LHCN-M2 (cell line): Measurements from ENCODE around the gene APOB. TPM values are rescaled to one million over a fixed set of nuclear protein-coding genes. Genes with fewer than 3 reads are reported as not detected.

ENCODE experiments used
- DNase-seq: peaks from one replicate; pipeline ENCODE4 v3.0.0-alpha.2; 2012; ENCODE audit warnings: low read depth
- polyA plus RNA-seq: library from polyadenylated mRNA; unstranded; fragments of >200 nt; gene quantifications from one replicate; pipeline ENCODE4 v1.2.1, GENCODE V29; 2012; ENCODE audit warnings: missing spikeins
- total RNA-seq: library from RNA; depleted of rRNA; stranded (reverse); fragments of >200 nt; gene quantifications from 2 replicates; pipeline ENCODE4 v1.2.3, GENCODE V29; 2014; rRNA removed

APOB gene, protein sequence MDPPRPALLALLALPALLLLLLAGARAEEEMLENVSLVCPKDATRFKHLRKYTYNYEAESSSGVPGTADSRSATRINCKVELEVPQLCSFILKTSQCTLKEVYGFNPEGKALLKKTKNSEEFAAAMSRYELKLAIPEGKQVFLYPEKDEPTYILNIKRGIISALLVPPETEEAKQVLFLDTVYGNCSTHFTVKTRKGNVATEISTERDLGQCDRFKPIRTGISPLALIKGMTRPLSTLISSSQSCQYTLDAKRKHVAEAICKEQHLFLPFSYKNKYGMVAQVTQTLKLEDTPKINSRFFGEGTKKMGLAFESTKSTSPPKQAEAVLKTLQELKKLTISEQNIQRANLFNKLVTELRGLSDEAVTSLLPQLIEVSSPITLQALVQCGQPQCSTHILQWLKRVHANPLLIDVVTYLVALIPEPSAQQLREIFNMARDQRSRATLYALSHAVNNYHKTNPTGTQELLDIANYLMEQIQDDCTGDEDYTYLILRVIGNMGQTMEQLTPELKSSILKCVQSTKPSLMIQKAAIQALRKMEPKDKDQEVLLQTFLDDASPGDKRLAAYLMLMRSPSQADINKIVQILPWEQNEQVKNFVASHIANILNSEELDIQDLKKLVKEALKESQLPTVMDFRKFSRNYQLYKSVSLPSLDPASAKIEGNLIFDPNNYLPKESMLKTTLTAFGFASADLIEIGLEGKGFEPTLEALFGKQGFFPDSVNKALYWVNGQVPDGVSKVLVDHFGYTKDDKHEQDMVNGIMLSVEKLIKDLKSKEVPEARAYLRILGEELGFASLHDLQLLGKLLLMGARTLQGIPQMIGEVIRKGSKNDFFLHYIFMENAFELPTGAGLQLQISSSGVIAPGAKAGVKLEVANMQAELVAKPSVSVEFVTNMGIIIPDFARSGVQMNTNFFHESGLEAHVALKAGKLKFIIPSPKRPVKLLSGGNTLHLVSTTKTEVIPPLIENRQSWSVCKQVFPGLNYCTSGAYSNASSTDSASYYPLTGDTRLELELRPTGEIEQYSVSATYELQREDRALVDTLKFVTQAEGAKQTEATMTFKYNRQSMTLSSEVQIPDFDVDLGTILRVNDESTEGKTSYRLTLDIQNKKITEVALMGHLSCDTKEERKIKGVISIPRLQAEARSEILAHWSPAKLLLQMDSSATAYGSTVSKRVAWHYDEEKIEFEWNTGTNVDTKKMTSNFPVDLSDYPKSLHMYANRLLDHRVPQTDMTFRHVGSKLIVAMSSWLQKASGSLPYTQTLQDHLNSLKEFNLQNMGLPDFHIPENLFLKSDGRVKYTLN (N-terminal part only)
- not detected in 2 replicates for total RNA-seq
- polyA plus RNA-seq = not detected

DNA sequence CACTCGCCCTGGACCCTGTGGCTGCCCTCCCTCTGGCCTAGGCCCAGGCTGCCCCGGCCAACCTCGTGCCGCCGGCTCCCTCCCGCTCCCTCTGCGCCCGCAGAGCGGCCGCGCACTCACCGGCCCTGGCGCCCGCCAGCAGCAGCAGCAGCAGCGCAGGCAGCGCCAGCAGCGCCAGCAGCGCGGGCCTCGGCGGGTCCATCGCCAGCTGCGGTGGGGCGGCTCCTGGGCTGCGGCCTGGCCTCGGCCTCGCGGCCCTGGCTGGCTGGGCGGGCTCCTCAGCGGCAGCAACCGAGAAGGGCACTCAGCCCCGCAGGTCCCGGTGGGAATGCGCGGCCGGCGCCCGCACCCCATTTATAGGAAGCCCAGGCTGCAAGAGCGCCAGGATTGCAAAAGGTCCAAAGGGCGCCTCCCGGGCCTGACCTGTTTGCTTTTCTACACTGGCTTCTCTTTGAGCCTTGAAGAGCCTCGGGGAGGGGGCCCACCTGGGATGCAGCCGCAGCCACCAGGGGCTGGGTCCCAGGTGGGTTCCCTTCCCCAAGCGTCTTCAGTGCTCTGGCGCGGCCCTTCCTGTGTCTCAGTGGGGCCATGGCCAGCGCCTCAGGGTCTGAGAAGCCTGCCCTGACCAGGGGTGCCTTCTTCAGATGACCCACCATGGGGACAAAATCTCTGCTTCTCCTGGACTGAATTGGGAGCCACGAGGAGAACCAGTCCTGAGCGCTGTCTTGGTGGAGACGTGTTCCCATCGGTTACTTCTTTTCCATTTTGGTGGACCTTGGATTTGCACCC lies at the start of gene APOB:
Gene APOB (minus strand): TSS at position 330 of the 789 bp plus-strand sequence. CDS start 128 bp downstream, at position 202.
- no peak for DNase-seq

DNA sequence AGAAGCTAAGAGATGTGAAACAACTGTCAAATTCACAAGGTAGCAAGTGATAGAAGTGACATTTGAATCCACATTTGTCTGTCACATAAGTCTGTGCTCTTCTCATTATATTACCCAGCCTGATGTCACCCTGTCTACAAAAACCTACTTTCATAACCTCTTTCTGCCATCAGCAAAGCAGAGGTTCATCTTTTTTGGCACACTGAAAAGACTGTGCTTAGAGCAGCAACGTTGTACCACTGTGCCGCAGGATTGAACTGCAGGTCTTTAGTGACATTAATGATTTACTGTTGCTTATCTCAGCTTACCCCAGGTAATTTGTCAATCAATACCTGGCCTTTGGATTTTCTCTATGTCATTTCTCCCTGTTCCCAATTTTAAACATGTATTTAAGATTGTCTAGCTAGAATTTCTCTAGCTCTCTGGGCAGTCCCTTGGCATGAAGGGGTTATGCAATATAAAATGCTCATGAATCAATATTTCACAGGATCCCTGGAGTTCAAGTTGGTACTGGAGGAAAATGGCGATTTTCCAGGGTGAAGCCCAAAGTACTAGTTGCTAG lies 48.5 kb upstream of the APOB start:
- DNase-seq = no peak

DNA sequence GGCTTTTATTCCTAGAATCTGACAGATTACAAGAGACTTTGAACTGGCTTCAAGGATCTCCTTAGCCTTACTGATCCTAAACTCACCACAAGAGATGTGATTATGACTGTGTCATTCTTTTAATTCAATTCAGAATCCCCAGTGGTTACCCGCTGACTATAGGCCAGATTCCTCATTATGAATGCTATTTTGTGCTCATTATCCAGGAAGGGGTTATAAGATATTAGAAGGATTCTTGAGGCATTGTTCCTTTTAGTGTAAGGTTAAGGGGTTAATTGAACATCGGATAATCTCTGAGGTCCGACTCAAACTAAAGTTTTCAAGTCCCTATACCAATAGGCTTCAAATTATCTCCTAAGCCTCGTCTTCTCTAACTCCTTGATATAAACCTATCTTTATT lies 40.5 kb upstream of the APOB start:
- DNase-seq = no peak

DNA sequence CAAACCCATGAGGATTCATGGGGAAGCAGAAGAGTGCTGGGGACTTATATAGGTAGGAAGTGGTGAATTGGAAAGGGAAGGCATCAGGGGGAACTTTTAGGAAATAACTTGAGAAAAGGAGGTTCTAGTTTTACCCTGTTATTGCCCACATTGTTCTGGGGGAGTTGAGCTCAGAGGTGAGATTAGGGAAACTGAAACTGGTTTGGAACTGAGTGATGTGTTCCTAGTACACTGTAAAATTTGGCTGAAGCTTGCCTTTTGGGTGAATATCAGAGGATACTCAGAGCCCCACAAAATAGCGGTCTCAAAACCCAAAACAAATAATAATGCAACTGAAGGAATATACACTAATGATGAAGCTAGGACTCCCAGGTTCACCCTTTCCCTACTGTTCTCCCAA lies 39.6 kb upstream of the APOB start:
- DNase-seq = no peak

DNA sequence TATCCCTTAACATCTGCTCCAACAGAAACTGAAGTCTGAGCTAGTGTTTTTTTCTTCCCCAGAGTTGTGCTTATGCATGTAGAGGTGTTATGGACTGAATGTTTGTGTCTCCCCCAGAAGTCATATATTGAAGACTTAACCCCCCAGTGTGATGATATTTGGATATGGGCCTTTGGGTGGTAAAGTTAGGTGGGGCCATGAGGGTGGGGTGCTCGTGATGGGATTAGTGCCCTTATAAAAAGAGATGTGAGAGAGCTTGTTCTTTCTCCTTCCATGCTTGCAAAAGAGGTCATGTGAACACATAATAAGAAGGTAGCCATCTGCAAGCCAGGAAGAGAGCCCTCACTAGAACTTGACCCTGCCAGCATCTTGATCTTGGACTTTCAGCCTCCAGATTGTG lies 34.4 kb upstream of the APOB start:
- DNase-seq = no peak

DNA sequence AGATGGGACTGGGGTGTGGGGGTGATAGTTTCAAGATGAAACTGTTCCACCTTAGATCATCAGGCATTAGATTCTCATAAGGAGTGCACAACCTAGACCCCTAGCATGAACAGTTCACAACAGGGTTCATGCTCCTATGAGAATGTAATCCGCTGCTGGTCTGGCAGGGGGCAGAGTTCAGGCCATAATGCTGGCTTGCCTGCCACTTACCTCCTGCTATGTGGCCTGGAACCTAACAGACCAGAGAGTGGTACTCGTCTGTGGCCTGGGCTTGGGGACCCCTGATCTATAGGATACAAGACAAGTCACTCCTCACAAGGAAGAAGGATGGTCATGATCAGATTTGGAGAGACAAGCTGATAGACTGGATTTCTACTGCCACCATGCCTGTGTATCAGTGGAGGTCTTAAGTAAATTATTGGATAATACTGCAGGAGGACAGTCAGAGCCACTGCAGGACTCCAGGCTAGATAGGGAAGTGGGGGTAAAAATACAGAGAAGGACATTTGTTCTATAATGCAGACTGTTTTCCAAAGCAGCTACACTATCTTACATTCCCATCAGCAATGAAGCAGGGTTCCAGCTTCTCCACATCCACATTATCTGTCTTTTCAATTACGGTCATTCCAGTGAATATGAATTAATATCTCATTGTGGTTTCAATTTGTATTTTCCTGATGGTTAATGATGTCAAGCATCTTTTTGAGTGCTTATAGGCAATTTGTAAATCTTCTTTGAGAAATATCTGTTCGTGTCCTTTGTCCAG lies 28.8 kb upstream of the APOB start:
- no peak for DNase-seq

DNA sequence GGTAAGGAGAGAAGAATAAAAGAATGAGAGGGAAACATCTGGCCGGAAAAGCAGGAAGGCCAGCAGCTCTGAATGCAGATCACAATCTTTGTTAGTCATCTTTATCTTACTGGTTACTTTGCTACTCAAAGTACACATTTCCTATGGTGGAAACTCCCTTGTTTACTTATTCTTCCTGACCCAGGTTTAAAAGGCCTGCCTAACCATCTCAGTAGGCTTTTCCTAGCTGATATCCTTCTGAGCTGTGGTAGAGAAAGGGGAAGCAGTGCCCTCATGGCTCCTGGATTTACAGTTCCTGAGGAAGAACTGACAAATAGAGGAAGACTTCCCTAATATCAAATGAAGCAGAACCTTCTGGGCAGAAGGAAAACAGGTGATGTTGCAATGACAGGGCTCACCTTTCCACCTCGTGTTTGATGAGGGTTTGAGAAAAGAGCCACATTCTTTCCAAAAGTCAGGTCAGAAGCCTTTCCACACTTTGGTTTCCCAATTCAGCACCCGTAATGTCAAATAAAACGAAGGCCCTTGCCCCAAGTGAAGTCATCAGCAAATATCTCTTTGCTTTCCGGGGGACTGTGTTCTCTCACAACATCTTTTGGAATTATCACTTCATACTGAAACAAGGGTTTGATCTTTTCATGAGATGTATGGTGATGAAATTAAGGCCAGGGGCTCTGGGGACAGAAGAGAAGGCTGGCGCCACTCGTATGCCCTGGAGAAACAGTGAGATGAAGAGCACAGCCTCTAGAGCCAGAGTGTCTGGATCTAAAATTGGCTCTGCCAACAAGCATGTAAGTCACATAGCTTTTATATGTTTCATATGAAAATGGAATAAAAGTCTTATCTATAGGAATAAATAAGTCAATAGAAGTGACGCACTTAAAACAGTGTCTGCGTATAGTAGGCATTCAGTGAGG lies 26.7 kb upstream of the APOB start:
- no peak for DNase-seq

DNA sequence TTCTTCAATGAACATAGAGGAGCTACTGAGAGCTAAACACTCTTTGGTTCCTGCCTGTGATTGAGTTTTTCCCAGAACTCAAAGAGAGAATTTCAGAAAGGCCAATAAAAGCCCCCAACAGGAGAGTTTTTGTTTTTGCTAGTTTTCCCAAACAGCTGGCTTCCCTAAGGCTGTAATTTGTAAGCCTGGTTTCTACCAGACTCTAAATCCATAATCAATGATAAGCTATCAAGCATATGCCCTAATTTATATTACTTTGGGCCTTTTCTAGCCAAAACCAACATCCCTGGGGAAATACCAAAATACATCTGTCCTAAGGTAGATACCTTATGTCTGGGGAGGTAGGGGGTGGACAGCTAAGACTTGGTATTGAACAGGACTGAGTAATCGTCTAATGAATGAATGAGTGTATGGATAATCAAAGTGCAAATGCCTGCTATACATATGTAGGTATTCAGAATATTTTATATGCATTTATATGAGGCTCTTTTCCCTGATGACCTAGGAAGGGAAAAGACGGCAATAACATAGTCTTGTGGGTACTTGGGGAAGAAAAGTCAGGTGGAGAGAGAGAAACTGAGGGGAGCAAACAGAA lies 26.0 kb upstream of the APOB start:
- no peak for DNase-seq

DNA sequence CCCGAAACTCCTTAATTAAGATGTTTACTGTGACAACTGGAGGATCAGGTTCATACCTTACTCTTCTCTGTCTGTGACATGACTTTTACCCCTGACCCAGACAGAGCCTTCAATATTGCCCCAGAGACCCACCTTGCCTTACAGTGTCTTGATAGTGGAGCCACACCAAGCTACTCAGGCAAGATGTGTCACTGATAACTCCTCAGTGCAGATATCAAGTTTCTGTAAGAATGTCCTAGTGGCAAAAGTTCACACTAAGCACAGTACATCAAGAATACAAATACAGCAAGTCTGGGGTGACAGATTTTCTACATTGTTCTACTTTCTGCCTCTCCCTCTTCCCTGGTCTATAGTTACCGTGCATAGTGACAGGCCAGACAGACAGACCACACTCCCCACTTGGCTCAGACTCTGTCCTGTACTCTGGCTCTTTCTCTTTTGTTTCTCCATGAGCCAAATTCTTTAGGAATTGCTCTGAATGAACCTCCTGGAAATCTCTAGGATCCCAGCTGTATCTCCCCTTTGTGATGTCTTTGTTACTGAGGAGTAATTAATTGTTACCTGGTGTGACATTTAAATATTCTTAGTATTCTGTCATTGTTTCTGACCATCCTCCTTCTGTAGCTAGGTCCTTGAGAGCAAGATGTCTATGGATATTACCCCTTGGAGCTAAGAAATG lies 24.1 kb upstream of the APOB start:
- DNase-seq = no peak

DNA sequence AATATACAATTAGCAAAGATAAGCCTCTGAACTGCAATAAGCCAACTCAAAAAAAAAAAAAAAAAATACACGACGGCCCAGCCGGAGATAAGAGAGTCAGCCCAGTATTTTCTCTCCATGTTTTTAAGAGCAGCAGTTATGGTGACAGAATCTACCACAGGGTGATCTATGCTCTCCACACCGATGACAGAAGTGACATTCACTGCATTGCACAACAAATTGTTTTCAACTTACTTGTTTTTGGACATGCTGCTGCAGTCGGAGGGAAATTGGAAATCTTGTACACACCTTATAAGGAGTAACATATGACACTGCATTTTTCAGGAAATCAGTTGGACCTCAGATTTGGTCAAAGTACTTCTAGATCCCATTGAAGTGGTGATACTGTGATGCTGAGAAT lies 23.3 kb upstream of the APOB start:
- DNase-seq = no peak

DNA sequence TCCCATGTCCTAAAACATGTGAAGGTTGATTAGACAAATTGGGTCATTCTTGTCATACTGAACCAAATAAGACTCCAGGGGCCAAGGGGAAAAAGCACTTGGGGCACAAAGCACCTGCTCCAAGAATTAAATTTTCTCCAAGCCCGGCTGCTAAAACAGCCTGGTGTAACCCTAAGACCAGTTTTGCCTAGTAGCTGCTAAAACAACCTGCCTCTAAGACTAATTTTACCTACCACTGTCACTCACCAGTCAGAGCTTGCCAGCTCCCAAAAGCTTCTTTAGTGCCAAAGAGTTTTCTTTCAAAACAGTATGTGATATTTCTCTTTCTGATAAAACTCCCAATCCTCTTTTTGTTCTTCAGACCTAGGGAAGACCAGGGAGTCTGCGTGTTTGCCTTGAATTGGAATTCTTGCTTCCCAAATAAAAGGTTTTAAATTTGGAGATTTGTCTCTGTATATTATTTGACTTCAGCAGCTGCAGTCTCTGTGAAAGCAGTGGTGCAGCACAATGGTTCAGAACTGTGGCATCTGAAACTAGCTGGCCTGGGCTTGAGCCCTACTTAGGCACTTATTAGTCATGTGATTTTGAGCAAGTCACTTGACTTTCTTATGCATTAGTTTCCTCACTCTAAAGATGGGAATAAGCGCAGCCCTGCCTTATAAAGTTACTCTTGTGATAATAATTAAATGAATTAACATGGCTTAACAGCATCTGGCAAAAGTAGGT lies 16.2 kb upstream of the APOB start:
- no peak for DNase-seq

DNA sequence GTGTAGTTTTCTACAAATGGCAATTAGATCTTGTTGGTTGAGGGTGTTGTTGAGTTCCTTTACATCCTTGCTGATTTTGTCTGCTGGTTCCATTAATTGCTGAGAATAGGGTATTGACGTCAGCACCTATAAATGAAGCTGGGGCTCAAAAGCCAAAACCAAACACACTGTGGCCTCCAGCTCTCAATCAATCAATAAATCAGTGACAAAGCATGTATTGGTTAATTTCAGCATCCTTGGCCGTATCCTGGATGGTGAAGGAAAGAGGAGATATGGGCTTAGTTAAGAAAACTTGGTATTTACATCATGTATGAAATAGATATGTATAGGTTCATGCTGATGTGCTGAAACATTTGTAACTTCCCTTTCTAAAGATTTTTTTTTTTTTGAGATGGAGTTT lies 13.2 kb upstream of the APOB start:
- no peak for DNase-seq

DNA sequence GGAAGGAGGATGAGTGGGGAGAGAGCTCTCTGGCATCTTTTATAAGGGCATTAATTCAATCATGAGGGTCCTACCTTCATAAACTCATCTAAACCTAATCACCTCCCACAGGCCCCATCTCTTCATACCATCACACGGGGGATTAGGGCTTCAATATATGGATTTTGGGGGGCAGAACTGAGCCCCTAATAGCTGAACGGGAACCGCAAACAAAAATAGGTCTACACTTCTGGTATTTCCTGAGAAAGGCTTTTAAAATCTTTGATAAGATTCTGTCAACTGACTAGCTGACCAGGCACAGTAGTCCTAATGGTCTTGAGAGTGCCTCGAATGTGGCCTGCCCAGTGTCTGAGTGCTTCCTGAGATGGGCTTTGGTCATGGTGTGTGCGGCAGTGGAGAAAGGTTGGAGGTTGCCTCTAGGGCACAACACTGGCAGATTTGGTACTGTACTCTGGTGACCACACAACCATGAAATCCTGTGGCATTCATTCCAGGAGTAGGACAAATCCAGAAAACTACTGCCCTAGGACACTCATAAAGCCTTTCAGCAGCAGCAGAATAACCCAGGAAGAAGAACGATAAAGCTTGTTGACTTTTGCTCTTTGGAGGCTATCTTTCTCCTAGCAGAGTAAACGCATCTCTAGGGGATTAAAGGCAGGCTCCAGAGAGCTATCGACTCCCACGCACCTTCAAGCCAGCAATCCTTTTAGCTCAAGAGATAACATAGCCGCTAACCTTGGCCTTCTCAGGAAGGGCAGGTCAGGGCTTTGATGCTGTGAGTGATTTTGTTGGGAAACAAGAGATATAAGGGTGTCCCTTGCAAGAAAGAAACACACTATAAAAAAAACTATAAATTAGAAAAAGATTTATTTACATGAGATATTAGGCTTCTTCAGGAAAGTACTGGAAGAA lies 12.3 kb upstream of the APOB start:
- no peak for DNase-seq

DNA sequence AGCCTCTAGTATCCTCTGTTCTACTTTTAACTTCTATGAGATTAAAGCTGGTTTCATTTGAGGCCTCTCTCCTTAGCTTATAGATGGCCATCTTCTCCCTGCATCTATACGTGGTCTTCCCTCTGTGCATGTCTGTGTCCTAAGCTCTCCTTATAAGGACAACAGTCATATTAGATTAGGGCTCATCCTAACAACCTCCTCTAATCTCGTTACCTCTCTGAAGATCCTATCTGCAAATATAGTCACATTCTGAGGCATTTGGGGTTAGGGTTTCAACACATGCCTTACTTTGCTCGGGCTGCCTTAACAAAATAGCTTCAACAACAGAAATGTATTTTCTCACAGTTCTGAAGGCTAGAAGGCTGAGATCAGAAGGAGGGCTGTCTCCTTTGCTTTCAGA lies 11.6 kb upstream of the APOB start:
- no peak for DNase-seq

DNA sequence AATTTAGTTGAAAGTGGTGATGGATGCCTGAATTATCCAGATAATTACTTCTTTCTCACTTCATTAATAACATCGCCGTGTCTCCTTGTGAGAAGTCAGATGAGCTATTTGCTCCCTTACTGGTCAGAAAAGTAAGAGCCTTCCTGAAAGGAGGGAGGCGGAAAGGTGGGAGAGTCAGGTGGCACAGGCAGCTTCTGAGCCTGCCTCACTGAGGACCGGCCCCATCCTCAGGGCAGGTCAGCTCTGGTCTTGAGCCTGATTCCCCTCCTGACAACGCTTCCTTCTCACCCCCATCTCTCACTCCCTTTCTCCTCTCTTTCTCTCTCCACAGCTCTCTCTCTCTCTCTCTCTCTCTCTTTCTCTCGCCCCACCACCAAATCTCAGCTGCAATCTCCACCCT lies 10.1 kb upstream of the APOB start:
- no peak for DNase-seq

DNA sequence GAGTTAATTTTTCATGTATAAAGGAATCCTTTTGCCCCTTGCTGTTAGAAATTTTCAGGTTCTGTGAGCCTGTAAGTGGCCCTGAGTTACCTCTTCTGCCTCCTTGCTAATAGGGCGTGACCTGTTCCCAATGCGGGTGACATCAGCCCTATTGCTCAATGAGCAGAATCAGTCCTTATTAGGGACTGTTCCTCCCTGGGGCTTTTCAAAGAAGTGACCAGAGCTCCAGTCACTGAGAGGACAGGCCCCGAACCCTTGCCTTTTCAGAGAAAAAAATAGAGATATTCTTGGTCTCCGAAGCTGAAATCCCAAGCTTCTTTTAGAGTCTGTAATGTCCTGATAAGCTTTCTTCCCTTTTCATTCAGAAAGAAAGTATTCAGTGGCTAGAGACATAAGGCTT lies 8.2 kb upstream of the APOB start:
- DNase-seq = no peak
